GM12878 (cell line): Measurements from ENCODE around the gene NES. TPM values are rescaled to one million over a fixed set of nuclear protein-coding genes. Genes with fewer than 3 reads are reported as not detected.
A peak's percentile ranks its signal among the peaks of the same experiment; 100 is the strongest.

Source experiments
- ATAC-seq: fragments of 200-7000 bp; cut with Tn5 transposase; 3 replicates; pipeline ENCODE4 v1.9.1; 2020; ENCODE audit warnings: mild to moderate bottlenecking, moderate library complexity
- BruUV-seq: library from RNA; stranded (reverse); fragments of 400-500 nt; replicated peaks from 2 replicates; lab custom pipeline; 2021; lab: Mats Ljungman, UMichigan
- CTCF ChIA-PET: fragments of 300-600 bp; sonication (Branson Sonifier 250); formaldehyde crosslinking; extraction: SDS; loops from one replicate; lab custom pipeline; 2021; ENCODE audit warnings: inconsistent platforms; lab: Yijun Ruan, JAX
- POLR2A ChIA-PET: fragments of 350-600 bp; formaldehyde crosslinking; extraction: SDS; loops from one replicate; lab custom pipeline; 2021; ENCODE audit warnings: inconsistent platforms; lab: Charles Lee
- RAD21 ChIA-PET: fragments of 300-600 bp; sonication (Branson Sonifier 250); formaldehyde crosslinking; loops from one replicate; lab custom pipeline; 2023; ENCODE audit warnings: antibody characterized with exemption; ENCODE audit not compliant: unreplicated experiment; lab: Charles Lee
- SMC1A ChIA-PET: fragments of 300-600 bp; sonication (Branson Sonifier 250); formaldehyde crosslinking; loops from one replicate; lab custom pipeline; 2023; ENCODE audit not compliant: unreplicated experiment, uncharacterized antibody; lab: Charles Lee
- DNase-seq: peaks from one replicate; pipeline ENCODE4 v3.0.0-alpha.2; 2011; ENCODE audit warnings: low read depth, low spot score
- FAIRE-seq: peaks from 3 replicates; lab custom pipeline; 2011; peaks lifted over from hg19 to GRCh38; lab: Jason Lieb, UNC
- H2AFZ ChIP-seq: 2 replicates; pipeline ENCODE4 v1.6.0; 2011; ENCODE audit warnings: low read depth, low read length, control low read depth; ENCODE audit not compliant: control insufficient read depth
- H3K27ac ChIP-seq: 2 replicates; pipeline ENCODE4 v1.5.1; 2011; ENCODE audit warnings: control low read depth; ENCODE audit not compliant: control insufficient read depth, insufficient read depth
- H3K27me3 ChIP-seq, 2 experiments: replicated peaks in 1 of 2; 2 replicates each; pipeline versions ENCODE4 v1.6.0 to v1.6.1; 2011; ENCODE audit warnings: low read length in 1 of 2; ENCODE audit not compliant: control insufficient read depth in 2 of 2, insufficient read depth in 2 of 2
- H3K36me3 ChIP-seq, 2 experiments: 2 replicates each; pipeline ENCODE4 v1.5.1; 2011; ENCODE audit warnings: low read length in 1 of 2; ENCODE audit not compliant: control insufficient read depth in 2 of 2, insufficient read depth in 2 of 2
- H3K4me1 ChIP-seq: 2 replicates; pipeline ENCODE4 v1.6.1; 2011; ENCODE audit warnings: mild to moderate bottlenecking, low read length, moderate library complexity, mixed read lengths; ENCODE audit not compliant: control insufficient read depth, insufficient read depth
- H3K4me2 ChIP-seq: 2 replicates; pipeline ENCODE4 v1.6.0; 2011; ENCODE audit warnings: control low read depth; ENCODE audit not compliant: control insufficient read depth, insufficient read depth
- H3K4me3 ChIP-seq: fragments of 200-600 bp; sonication (generic); 2 replicates; pipeline ENCODE4 v1.5.1; 2016
- H3K79me2 ChIP-seq: 2 replicates; pipeline ENCODE4 v1.6.0; 2011; ENCODE audit warnings: low read length; ENCODE audit not compliant: control insufficient read depth, insufficient read depth
- H3K9ac ChIP-seq: 2 replicates; pipeline ENCODE4 v1.8.0; 2011; ENCODE audit warnings: low read length, control low read depth, mixed read lengths; ENCODE audit not compliant: control insufficient read depth, insufficient read depth
- H3K9me3 ChIP-seq: replicated peaks from 3 replicates; pipeline ENCODE4 v1.5.1; 2011; ENCODE audit warnings: mild to moderate bottlenecking, low read length; ENCODE audit not compliant: control insufficient read depth, insufficient read depth
- H4K20me1 ChIP-seq: 2 replicates; pipeline ENCODE4 v1.6.0; 2011; ENCODE audit not compliant: control insufficient read depth, insufficient read depth
- EED ChIP-seq: sonication (generic); IDR thresholded peaks from 2 replicates; pipeline ENCODE4 v1.6.1; 2016; ENCODE audit warnings: antibody characterized with exemption, low read depth
- HDGF ChIP-seq: fragments of 450-650 bp; IDR thresholded peaks from 2 replicates; pipeline ENCODE4 v1.6.1; 2016; ENCODE audit warnings: antibody characterized with exemption
- JUND ChIP-seq: IDR thresholded peaks from 2 replicates; pipeline ENCODE4 v1.6.1; 2012; ENCODE audit warnings: low read depth, mild to moderate bottlenecking, low read length, improper control_type of control experiment, moderate library complexity
- NBN ChIP-seq: fragments of 450-650 bp; IDR thresholded peaks from 2 replicates; pipeline ENCODE4 v1.6.1; 2016
- SMARCA5 ChIP-seq: fragments of 450-650 bp; IDR thresholded peaks from 2 replicates; pipeline ENCODE4 v1.6.1; 2017; ENCODE audit warnings: mild to moderate bottlenecking
- SPI1 ChIP-seq: IDR thresholded peaks from 2 replicates; pipeline ENCODE4 v1.6.1; 2011; ENCODE audit warnings: low read depth, mild to moderate bottlenecking, low read length, moderate library complexity, borderline replicate concordance; ENCODE audit not compliant: insufficient read depth
- YY1 ChIP-seq: IDR thresholded peaks from 2 replicates; pipeline ENCODE4 v1.6.1; 2011; ENCODE audit warnings: low read depth, mild to moderate bottlenecking, low read length
- WGBS: methylation state at CpG from one replicate; pipeline ENCODE4 v1.1.6; 2016; ENCODE audit warnings: low lambda C conversion rate; ENCODE audit not compliant: insufficient replicate concordance, insufficient coverage; ENCODE audit errors: missing lambda C conversion rate; 5-methylcytosine and 5-hydroxymethylcytosine counted together
- in situ Hi-C: fragments of 300-500 bp; cut with MboI; formaldehyde crosslinking; loops from 9 replicates; pipeline ENCODE4 v1.14.3; 2018; ENCODE audit warnings: mixed read lengths
- intact Hi-C: fragments of 100-400 bp; cut with micrococcal nuclease; formaldehyde crosslinking; loops from one replicate; pipeline ENCODE4 v1.14.2; 2022; ENCODE audit not compliant: unreplicated experiment
- polyA plus RNA-seq, 11 experiments: library from polyadenylated mRNA; depleted of rRNA in 4 of 11; unstranded in 6 of 11; stranded (reverse) in 5 of 11; fragments of >200 nt; fragmentation: Nextera tagmentation in 4 of 11; fragmentation: Illumina TruSeq in 1 of 11; extraction: Ambion mirVana in 4 of 11; extraction: Trizol in 1 of 11; gene quantifications; 1 replicate in 1 of 11; 2 replicates in 10 of 11; pipeline versions ENCODE4 v1.2.1 to v1.2.3, GENCODE V29; 2011 to 2016; ENCODE audit warnings: inconsistent platforms in 2 of 11, missing spikeins in 2 of 11, low read depth in 1 of 11
- total RNA-seq, 4 experiments: library from RNA; depleted of rRNA in 3 of 4; stranded (reverse); fragments of >200 nt in 3 of 4; fragmentation: Illumina TruSeq in 1 of 4; extraction: Trizol in 1 of 4; gene quantifications; 2 replicates each; pipeline versions ENCODE4 v1.2.1 to v1.2.3, GENCODE V29; 2013 to 2021
- TF ChIP-seq, protein P1 (sequence below), 3 experiments: IDR thresholded peaks in 2 of 3; conservative IDR thresholded peaks in 1 of 3; 2 replicates each; pipeline ENCODE4 v1.5.1; 2011; ENCODE audit warnings: low read depth in 3 of 3, low read length in 3 of 3, mild to moderate bottlenecking in 3 of 3, control low read depth in 2 of 3, moderate library complexity in 2 of 3, inconsistent platforms in 1 of 3, mixed read lengths in 1 of 3; ENCODE audit not compliant: control insufficient read depth in 2 of 3, insufficient read depth in 1 of 3; ENCODE audit errors: extremely low read depth in 1 of 3
- TF ChIP-seq, protein P2 (sequence below): IDR thresholded peaks from 2 replicates; pipeline ENCODE4 v1.6.1; 2011; ENCODE audit warnings: mild to moderate bottlenecking, low read depth, low read length, moderate library complexity; ENCODE audit not compliant: insufficient replicate concordance

The NES gene
- total and polyA plus RNA-seq, 10 of the 15 experiments (the other 5 are each of a cell fraction or from before 2014, with no cell fraction given), result under 0.01 to 0.15 (median 0.02) TPM; not detected in 4

DNA sequence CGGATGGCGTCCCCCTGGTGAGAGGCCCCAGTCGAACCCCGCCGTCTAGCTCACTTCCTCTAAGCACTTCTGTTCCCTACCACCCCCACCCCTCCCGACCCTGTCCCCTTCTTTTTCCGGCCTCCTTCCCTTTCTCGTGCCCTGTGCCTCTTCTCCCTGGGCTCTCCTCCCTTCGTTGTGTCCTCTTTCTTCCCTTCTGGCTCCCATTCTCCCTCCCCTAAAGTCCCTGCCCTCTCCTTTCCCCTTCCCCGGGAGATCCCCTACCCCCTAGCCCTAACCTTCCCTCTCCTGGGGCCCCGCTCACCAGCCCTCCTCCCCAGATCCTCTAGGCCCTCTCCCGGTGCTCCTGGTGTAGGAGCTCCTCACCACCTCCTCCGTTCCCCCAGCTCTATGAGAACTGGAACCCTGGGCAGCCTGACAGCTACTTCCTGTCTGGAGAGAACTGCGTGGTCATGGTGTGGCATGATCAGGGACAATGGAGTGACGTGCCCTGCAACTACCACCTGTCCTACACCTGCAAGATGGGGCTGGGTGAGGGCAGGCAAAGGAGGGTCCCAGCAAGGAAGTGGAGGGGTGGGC, 19.4 kb downstream of the NES start:
- intact Hi-C loops (loop anchor here (1.0 kb wide), 1 partner anchor 31 kb away; no protein-coding TSS in a partner anchor), in situ Hi-C loops (no loop called here)
- ATAC-seq (no peak), FAIRE-seq (no peak), DNase-seq (no peak)
- Histone ChIP-seq H2AFZ (no peak overlapping the region), H3K4me1 (peaks cover 52% of the 10 kb centered on the region), H3K79me2 (peaks cover 23% of the 10 kb centered on the region), H3K27ac (no peak overlapping the region), H3K4me3 (peak overlapping the region; percentile 45; the same call in 1 of the 2 replicates), H3K9me3 (no peaks in the 10 kb centered on the region), H3K36me3 (no peaks in the 10 kb centered on the region), H3K9ac (peak overlapping the region; percentile 32; the same call in 1 of the 2 replicates), H3K27me3 (0 out of 4 replicates have a peak, but pooled peaks cover 0 to 2% of the 10 kb centered on the region in 2 experiments), H3K4me2 (peak overlapping the region; percentile 89), H4K20me1 (peaks cover 8% of the 10 kb centered on the region; the same call in 1 of the 2 replicates)
- TF ChIP-seq, protein P1, sequence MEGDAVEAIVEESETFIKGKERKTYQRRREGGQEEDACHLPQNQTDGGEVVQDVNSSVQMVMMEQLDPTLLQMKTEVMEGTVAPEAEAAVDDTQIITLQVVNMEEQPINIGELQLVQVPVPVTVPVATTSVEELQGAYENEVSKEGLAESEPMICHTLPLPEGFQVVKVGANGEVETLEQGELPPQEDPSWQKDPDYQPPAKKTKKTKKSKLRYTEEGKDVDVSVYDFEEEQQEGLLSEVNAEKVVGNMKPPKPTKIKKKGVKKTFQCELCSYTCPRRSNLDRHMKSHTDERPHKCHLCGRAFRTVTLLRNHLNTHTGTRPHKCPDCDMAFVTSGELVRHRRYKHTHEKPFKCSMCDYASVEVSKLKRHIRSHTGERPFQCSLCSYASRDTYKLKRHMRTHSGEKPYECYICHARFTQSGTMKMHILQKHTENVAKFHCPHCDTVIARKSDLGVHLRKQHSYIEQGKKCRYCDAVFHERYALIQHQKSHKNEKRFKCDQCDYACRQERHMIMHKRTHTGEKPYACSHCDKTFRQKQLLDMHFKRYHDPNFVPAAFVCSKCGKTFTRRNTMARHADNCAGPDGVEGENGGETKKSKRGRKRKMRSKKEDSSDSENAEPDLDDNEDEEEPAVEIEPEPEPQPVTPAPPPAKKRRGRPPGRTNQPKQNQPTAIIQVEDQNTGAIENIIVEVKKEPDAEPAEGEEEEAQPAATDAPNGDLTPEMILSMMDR (IDR thresholded peaks at IDR 0.05 in 2 of 3, conservative IDR thresholded peaks at IDR 0.05 in 1 of 3; ENCODE audit: control insufficient read depth in 2 of 3, extremely low read depth in 1 of 3, insufficient read depth in 1 of 3, low read depth in 3 of 3, low read length in 3 of 3), result no peak
- TF ChIP-seq SMARCA5, result 0 out of 2 replicates have a peak, but pooled peaks have one; percentile 1
- TF ChIP-seq SPI1, result peak; percentile 25; the same call in 1 of the 2 replicates
- no peak for TF ChIP-seq YY1
- TF ChIP-seq EED, result no peak
- peak; percentile 72 for TF ChIP-seq HDGF
- TF ChIP-seq NBN, result 0 out of 2 replicates have a peak, but pooled peaks have one; percentile 36
- TF ChIP-seq, protein P2, sequence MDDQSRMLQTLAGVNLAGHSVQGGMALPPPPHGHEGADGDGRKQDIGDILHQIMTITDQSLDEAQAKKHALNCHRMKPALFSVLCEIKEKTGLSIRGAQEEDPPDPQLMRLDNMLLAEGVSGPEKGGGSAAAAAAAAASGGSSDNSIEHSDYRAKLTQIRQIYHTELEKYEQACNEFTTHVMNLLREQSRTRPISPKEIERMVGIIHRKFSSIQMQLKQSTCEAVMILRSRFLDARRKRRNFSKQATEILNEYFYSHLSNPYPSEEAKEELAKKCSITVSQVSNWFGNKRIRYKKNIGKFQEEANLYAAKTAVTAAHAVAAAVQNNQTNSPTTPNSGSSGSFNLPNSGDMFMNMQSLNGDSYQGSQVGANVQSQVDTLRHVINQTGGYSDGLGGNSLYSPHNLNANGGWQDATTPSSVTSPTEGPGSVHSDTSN, result no peak
- no peak for TF ChIP-seq JUND
- BruUV-seq, result no TSS peak
- ChIA-PET CTCF (interaction anchor here (0.5 to 8.3 kb wide), 16 partner anchors 9 to 438 kb away, joined by 3 to 208 read pairs (median 4); partner anchors contain the start of genes BCAN, CRABP2, ISG20L2 and METTL25B), POLR2A (interaction anchor here (0.9 to 1.2 kb wide), 3 partner anchors 10 to 68 kb away, joined by 3 to 4 read pairs (median 4); no protein-coding TSS in a partner anchor), SMC1A (interaction anchor here (0.7 to 4.2 kb wide), 9 partner anchors 19 to 201 kb away, joined by 3 to 33 read pairs (median 5); partner anchors contain the start of genes GPATCH4 and NES), RAD21 (interaction anchor here (0.7 to 6.0 kb wide), 5 partner anchors 21 to 94 kb away, joined by 3 to 58 read pairs (median 7); partner anchors contain the start of genes HDGF and NES)
- WGBS, result 22% methylated on average over 7 of the region's 15 CpGs
